Measurements from ENCODE around the gene IQCM. TPM values are rescaled to one million over a fixed set of nuclear protein-coding genes. Genes with fewer than 3 reads are reported as not detected.

IQCM gene
- polyA plus RNA-seq, 1 experiment, result 0.05 TPM

DNA sequence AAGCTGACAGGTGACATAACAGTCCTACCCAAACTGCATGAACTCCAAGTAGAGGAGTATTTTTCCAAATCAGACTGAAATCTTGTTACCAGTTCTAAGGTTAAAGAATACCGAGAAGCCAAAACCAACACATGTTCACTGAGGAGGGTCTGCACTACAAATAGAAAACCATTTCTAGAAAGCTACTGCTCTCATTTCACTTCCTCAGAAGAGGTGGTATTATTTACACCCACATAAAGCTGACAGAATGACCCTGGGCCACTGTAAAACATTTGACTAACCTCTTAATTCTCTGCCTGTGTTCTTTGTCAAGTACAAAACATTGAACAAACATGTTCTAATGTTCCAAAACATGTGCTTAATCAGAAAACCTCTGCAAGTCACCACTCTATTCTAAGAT is 95.8 kb downstream of the IQCM start:
- no peak for TF ChIP-seq CTCF (IDR thresholded peaks at IDR 0.05; ENCODE audit: low read depth, low read length)
- CTCF ChIA-PET, result no interaction called here
- DNase-seq (ENCODE audit: low read depth, low spot score), result no peak
- Histone ChIP-seq H3K9me3 (ENCODE audit: control insufficient read depth, insufficient read depth, low read length) (peaks cover 15% of the 10 kb centered on the region), H3K27me3 (ENCODE audit: control insufficient read depth, insufficient read depth, low read length) (no peaks in the 10 kb centered on the region), H3K27ac (ENCODE audit: low read depth, low read length) (no peak overlapping the region), H3K4me3 (ENCODE audit: low read depth, low read length) (no peak overlapping the region)
- POLR2A ChIA-PET, result interaction anchor here (0.6 kb wide), 1 partner anchor 471 kb away, joined by 3 read pairs; no protein-coding TSS in a partner anchor

- Histone ChIP-seq H3K27me3 (ENCODE audit: control insufficient read depth, insufficient read depth, low read length) (no peaks in the 10 kb centered on the region), H3K9me3 (ENCODE audit: control insufficient read depth, insufficient read depth, low read length) (peaks cover 15% of the 10 kb centered on the region), H3K27ac (ENCODE audit: low read depth, low read length) (no peak overlapping the region), H3K4me3 (ENCODE audit: low read depth, low read length) (no peak overlapping the region)
- ChIA-PET POLR2A (interaction anchor here (0.6 kb wide), 1 partner anchor 472 kb away, joined by 3 read pairs; no protein-coding TSS in a partner anchor), CTCF (no interaction called here)
- DNase-seq (ENCODE audit: low read depth, low spot score), result peak; percentile 10
- no peak for TF ChIP-seq CTCF (IDR thresholded peaks at IDR 0.05; ENCODE audit: low read depth, low read length)
Measured at GRCh38 chr4:149719357-149719756, 96.3 kb downstream of the IQCM start.

DNA sequence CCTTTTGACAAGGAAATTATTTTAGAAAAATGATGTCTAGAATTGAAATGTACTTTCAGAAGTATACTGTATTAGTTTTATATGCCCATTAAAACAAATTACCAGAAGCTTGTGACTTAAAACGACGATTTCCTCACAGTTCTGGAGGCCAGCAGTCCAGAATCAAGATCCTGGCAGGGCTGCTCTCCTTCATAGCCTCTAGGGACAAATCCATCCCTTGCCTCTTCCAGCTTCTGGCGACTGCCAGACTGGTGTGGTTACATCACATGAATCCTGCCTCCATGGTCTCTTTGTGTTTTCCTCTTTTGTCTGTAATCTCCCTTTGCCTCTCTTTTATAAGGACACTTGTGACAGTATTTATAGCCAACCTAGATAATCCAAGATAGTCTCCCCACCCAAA is 97.1 kb downstream of the IQCM start:
- ChIA-PET CTCF (interaction anchor here (0.6 kb wide), 1 partner anchor 325 kb away, joined by 3 read pairs; no protein-coding TSS in a partner anchor), POLR2A (no interaction called here)
- Histone ChIP-seq H3K9me3 (ENCODE audit: control insufficient read depth, insufficient read depth, low read length) (peaks cover 15% of the 10 kb centered on the region), H3K4me3 (ENCODE audit: low read depth, low read length) (no peak overlapping the region), H3K27ac (ENCODE audit: low read depth, low read length) (no peak overlapping the region), H3K27me3 (ENCODE audit: control insufficient read depth, insufficient read depth, low read length) (no peaks in the 10 kb centered on the region)
- no peak for TF ChIP-seq CTCF (IDR thresholded peaks at IDR 0.05; ENCODE audit: low read depth, low read length)
- DNase-seq (ENCODE audit: low read depth, low spot score), result no peak

- no peaks in the 10 kb centered on the region for H3K27me3 ChIP-seq (ENCODE audit: control insufficient read depth, insufficient read depth, low read length)
Measured at GRCh38 chr4:149716728-149717127, 98.9 kb downstream of the IQCM start.

More at GRCh38 chr4:149716728-149717127, 98.9 kb downstream of the IQCM start:
- Histone ChIP-seq H3K27ac (ENCODE audit: low read depth, low read length) (no peak overlapping the region), H3K4me3 (ENCODE audit: low read depth, low read length) (no peak overlapping the region), H3K9me3 (ENCODE audit: control insufficient read depth, insufficient read depth, low read length) (peaks cover 15% of the 10 kb centered on the region)
- POLR2A ChIA-PET, result no interaction called here
- DNase-seq (ENCODE audit: low read depth, low spot score), result no peak
- CTCF ChIA-PET, result no interaction called here
- TF ChIP-seq CTCF (IDR thresholded peaks at IDR 0.05; ENCODE audit: low read depth, low read length), result no peak

Data from AG04450 (cell line).